CD14-positive monocyte (primary cell): ENCODE results near the gene PLD6. TPM values are rescaled to one million over a fixed set of nuclear protein-coding genes. Genes with fewer than 3 reads are reported as not detected.

ENCODE experiments used
- DNase-seq, 3 donors: peaks; one replicate each; pipeline ENCODE4 v3.0.0-alpha.2; 2011 to 2022
- H2AFZ ChIP-seq: 2 replicates; pipeline ENCODE4 v1.6.0; 2012; ENCODE audit warnings: mild to moderate bottlenecking, low read depth, low read length, inconsistent platforms; ENCODE audit not compliant: insufficient read depth, poor library complexity, severe bottlenecking
- H3K27ac ChIP-seq, 2 donors: 1 replicate in 1 of 2; 2 replicates in 1 of 2; pipeline ENCODE4 v1.5.1; 2012 to 2013; ENCODE audit warnings: low read length in 2 of 2, control low read depth in 1 of 2, inconsistent platforms in 1 of 2, low read depth in 1 of 2, mild to moderate bottlenecking in 1 of 2
- H3K27me3 ChIP-seq, 2 donors: one replicate each; pipeline versions ENCODE4 v1.6.0 to v1.6.1; 2011 to 2013; ENCODE audit warnings: low read length in 2 of 2; ENCODE audit not compliant: control insufficient read depth in 2 of 2, insufficient read depth in 2 of 2
- H3K36me3 ChIP-seq, 2 donors: replicated peaks in 1 of 2; 1 replicate in 1 of 2; 2 replicates in 1 of 2; pipeline versions ENCODE4 v1.5.1 to v1.6.1; 2012 to 2013; ENCODE audit warnings: low read length in 2 of 2, control low read depth in 1 of 2, inconsistent platforms in 1 of 2, mild to moderate bottlenecking in 1 of 2; ENCODE audit not compliant: insufficient read depth in 2 of 2, control insufficient read depth in 1 of 2
- H3K4me1 ChIP-seq, 2 donors: 1 replicate in 1 of 2; 2 replicates in 1 of 2; pipeline versions ENCODE4 v1.5.1 to v1.6.1; 2012 to 2013; ENCODE audit warnings: low read length in 2 of 2, control low read depth in 1 of 2, inconsistent platforms in 1 of 2, mild to moderate bottlenecking in 1 of 2, moderate library complexity in 1 of 2; ENCODE audit not compliant: insufficient read depth in 2 of 2, control insufficient read depth in 1 of 2
- H3K4me2 ChIP-seq: replicated peaks from 2 replicates; pipeline ENCODE3; 2012; ENCODE audit warnings: low read length, moderate library complexity, mild to moderate bottlenecking; ENCODE audit not compliant: poor library complexity, severe bottlenecking; ENCODE audit errors: extremely low read depth
- H3K4me3 ChIP-seq, 3 experiments: fragments of 200-600 bp in 1 of 3; sonication (generic) in 1 of 3; replicated peaks in 1 of 3; 1 replicate in 2 of 3; 2 replicates in 1 of 3; pipeline ENCODE4 v1.5.1; 2011 to 2013; ENCODE audit warnings: low read length in 3 of 3, mild to moderate bottlenecking in 3 of 3, control low read depth in 2 of 3, low read depth in 2 of 3, inconsistent platforms in 1 of 3, moderate library complexity in 1 of 3
- H3K79me2 ChIP-seq: 2 replicates; pipeline ENCODE4 v1.6.0; 2012; ENCODE audit warnings: mild to moderate bottlenecking, control low read depth, inconsistent platforms, low read length, moderate library complexity; ENCODE audit not compliant: insufficient read depth
- H3K9ac ChIP-seq: 2 replicates; pipeline ENCODE4 v1.6.0; 2017; ENCODE audit warnings: low read length, mild to moderate bottlenecking; ENCODE audit not compliant: insufficient read depth, poor library complexity, severe bottlenecking
- H3K9me3 ChIP-seq, 2 donors: replicated peaks in 1 of 2; 1 replicate in 1 of 2; 2 replicates in 1 of 2; pipeline versions ENCODE4 v1.5.1 to v1.6.1; 2012 to 2013; ENCODE audit warnings: low read length in 2 of 2, control low read depth in 1 of 2; ENCODE audit not compliant: control insufficient read depth in 1 of 2, insufficient read depth in 1 of 2
- H4K20me1 ChIP-seq: 2 replicates; pipeline ENCODE4 v1.6.0; 2012; ENCODE audit warnings: mild to moderate bottlenecking, low read length, control low read depth, moderate library complexity; ENCODE audit not compliant: insufficient read depth
- H3K27ac Mint-ChIP-seq, 7 donors: one replicate each; pipeline ENCODE4 v1.8.0; 2020; ENCODE audit warnings: mild to moderate bottlenecking in 7 of 7, mixed read lengths in 7 of 7, moderate library complexity in 6 of 7, inconsistent platforms in 2 of 7
- H3K27me3 Mint-ChIP-seq, 3 donors: one replicate each; pipeline ENCODE4 v1.8.0; 2021 to 2022; ENCODE audit warnings: low read depth in 3 of 3, mild to moderate bottlenecking in 3 of 3, mixed read lengths in 3 of 3, moderate library complexity in 3 of 3, inconsistent platforms in 1 of 3
- H3K36me3 Mint-ChIP-seq, 2 donors: one replicate each; pipeline ENCODE4 v1.8.0; 2020; ENCODE audit warnings: mixed read lengths in 2 of 2, inconsistent platforms in 1 of 2, mild to moderate bottlenecking in 1 of 2
- H3K4me1 Mint-ChIP-seq: one replicate; pipeline ENCODE4 v1.8.0; 2020; ENCODE audit warnings: mild to moderate bottlenecking, mixed read lengths
- H3K4me3 Mint-ChIP-seq, 2 donors: one replicate each; pipeline ENCODE4 v1.8.0; 2020; ENCODE audit warnings: mild to moderate bottlenecking in 2 of 2, mixed read lengths in 2 of 2, moderate library complexity in 1 of 2
- H3K9me3 Mint-ChIP-seq, 7 donors: one replicate each; pipeline ENCODE4 v1.8.0; 2020 to 2022; ENCODE audit warnings: mixed read lengths in 7 of 7, mild to moderate bottlenecking in 6 of 7, moderate library complexity in 6 of 7, inconsistent platforms in 2 of 7
- WGBS: methylation state at CpG from one replicate; pipeline ENCODE4 v1.1.5; 2013; ENCODE audit warnings: missing lambda C conversion rate; ENCODE audit not compliant: insufficient coverage; 5-methylcytosine and 5-hydroxymethylcytosine counted together
- intact Hi-C, 2 donors: fragments of 100-400 bp; cut with micrococcal nuclease; formaldehyde crosslinking; loops; one replicate each; pipeline versions ENCODE4 v1.15.0 to v1.15.1; 2023
- polyA plus RNA-seq, 3 donors: library from polyadenylated mRNA; depleted of rRNA in 1 of 3; unstranded in 2 of 3; stranded (reverse) in 1 of 3; fragments of 300-500 nt in 2 of 3; fragments of >200 nt in 1 of 3; fragmentation: Illumina TruSeq in 2 of 3; gene quantifications; 1 replicate in 2 of 3; 2 replicates in 1 of 3; pipeline ENCODE4 v1.2.3, GENCODE V29; 2012 to 2021
- TF ChIP-seq, protein P1 (sequence below): fragments of 200-600 bp; IDR thresholded peaks from one replicate; pipeline ENCODE4 v1.8.0; 2022; ENCODE audit warnings: antibody characterized with exemption, mild to moderate bottlenecking

Gene PLD6
- polyA plus RNA-seq, 3 donors = 0.16 to 0.76 (median 0.50) TPM

DNA sequence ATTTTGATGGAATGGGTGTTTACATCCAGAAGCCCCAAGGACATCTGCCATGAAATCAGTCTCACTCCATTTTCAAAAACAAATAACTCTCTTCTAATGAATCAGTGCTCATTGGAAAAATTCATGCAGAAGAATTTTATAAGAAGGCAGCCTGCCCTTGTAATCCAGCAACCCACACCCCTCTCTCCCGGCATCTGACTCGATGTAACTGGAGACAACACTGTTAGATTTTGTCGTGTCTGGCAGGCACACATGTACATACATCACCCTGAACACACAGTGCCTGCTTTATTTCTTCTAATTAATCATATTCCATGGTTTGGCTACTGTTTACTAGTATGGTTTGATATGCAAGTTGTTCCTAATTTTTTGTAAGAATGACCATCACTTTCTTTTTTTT is 11.9 kb upstream of the PLD6 start:
- Histone ChIP-seq H3K27me3 (no peaks in the 10 kb centered on the region), H3K9ac (no peak overlapping the region), H3K4me2 (no peak overlapping the region), H3K27ac (no peak overlapping the region), H3K4me1 (no peaks in the 10 kb centered on the region), H3K36me3 (peaks cover 94 to 97% of the 10 kb centered on the region in 2 donors), H3K4me3 (no peak overlapping the region), H4K20me1 (peaks cover 56% of the 10 kb centered on the region), H3K9me3 (no peaks in the 10 kb centered on the region), H3K79me2 (no peaks in the 10 kb centered on the region), H2AFZ (no peak overlapping the region)
- TF ChIP-seq, protein P1, sequence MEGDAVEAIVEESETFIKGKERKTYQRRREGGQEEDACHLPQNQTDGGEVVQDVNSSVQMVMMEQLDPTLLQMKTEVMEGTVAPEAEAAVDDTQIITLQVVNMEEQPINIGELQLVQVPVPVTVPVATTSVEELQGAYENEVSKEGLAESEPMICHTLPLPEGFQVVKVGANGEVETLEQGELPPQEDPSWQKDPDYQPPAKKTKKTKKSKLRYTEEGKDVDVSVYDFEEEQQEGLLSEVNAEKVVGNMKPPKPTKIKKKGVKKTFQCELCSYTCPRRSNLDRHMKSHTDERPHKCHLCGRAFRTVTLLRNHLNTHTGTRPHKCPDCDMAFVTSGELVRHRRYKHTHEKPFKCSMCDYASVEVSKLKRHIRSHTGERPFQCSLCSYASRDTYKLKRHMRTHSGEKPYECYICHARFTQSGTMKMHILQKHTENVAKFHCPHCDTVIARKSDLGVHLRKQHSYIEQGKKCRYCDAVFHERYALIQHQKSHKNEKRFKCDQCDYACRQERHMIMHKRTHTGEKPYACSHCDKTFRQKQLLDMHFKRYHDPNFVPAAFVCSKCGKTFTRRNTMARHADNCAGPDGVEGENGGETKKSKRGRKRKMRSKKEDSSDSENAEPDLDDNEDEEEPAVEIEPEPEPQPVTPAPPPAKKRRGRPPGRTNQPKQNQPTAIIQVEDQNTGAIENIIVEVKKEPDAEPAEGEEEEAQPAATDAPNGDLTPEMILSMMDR = no peak
- peaks cover 0 to 1% (median 0%) of the 10 kb centered on the region in 3 donors for H3K27me3 Mint-ChIP-seq
- no peaks in the 10 kb centered on the region for H3K4me1 Mint-ChIP-seq
- H3K36me3 Mint-ChIP-seq = peaks cover 92 to 99% of the 10 kb centered on the region in 2 donors
- no peaks in the 10 kb centered on the region for H3K9me3 Mint-ChIP-seq
- H3K27ac Mint-ChIP-seq = no peak overlapping the region
- H3K4me3 Mint-ChIP-seq = no peak overlapping the region
- no CpG with 5 or more reads among the region's 3 CpGs for WGBS
- no peak for DNase-seq
- intact Hi-C loops = no loop called here

DNA sequence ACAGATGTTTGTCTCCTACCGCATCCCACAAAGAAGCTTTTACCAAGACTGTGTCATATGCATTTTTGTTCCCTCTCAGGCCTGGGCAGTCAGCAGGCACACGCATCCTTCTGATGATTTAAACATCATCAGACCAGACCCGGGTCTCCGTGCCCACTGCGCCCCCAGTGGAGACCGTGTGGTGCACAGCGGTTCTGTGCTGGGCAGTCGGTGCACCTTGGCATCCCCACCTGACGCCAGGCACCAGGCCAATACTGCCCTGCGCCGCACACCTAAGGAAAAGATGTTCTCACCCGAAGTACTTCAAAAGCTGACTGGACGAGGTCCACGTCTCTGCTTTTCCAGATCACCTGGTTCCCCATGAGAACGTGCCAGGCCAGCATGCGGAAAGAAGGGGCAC is 10.6 kb upstream of the PLD6 start:
- no peak overlapping the region for H3K27ac Mint-ChIP-seq
- no peaks in the 10 kb centered on the region for H3K4me1 Mint-ChIP-seq
- H3K36me3 Mint-ChIP-seq = peaks cover 89 to 99% of the 10 kb centered on the region in 2 donors
- Histone ChIP-seq H3K9me3 (no peaks in the 10 kb centered on the region), H3K36me3 (peaks cover 92 to 97% of the 10 kb centered on the region in 2 donors), H3K27ac (no peak overlapping the region), H2AFZ (no peak overlapping the region), H3K4me3 (no peak overlapping the region), H3K79me2 (no peaks in the 10 kb centered on the region), H3K4me1 (no peaks in the 10 kb centered on the region), H3K4me2 (no peak overlapping the region), H3K27me3 (no peaks in the 10 kb centered on the region), H4K20me1 (peaks cover 50% of the 10 kb centered on the region), H3K9ac (no peak overlapping the region)
- TF ChIP-seq, protein P1 = no peak
- peaks cover 0 to 1% (median 0%) of the 10 kb centered on the region in 3 donors for H3K27me3 Mint-ChIP-seq
- no peaks in the 10 kb centered on the region for H3K9me3 Mint-ChIP-seq
- intact Hi-C loops = no loop called here
- WGBS = 99% methylated on average over 14 of the region's 16 CpGs
- H3K4me3 Mint-ChIP-seq = no peak overlapping the region
- DNase-seq = no peak
